Karpas-422 (cell line): ENCODE measurements around the gene GNRHR. TPM values are rescaled to one million over a fixed set of nuclear protein-coding genes. Genes with fewer than 3 reads are reported as not detected.
"Not testable (repeated sequence)": the region's sequence is repeated elsewhere in the genome, so short reads cannot be mapped to it uniquely, and the experiment has no call there.

Source experiments
- DNase-seq: peaks from one replicate; pipeline ENCODE4 v3.0.0-alpha.2; 2015
- H2AFZ ChIP-seq: fragments of 200-600 bp; sonication (generic); 2 replicates; pipeline ENCODE4 v1.6.1; 2014; ENCODE audit warnings: antibody characterized with exemption, low read length, mixed read lengths
- H3K27ac ChIP-seq: fragments of 200-600 bp; sonication (generic); 2 replicates; pipeline ENCODE4 v1.5.1; 2014; ENCODE audit warnings: mild to moderate bottlenecking, low read length, moderate library complexity
- H3K27me3 ChIP-seq: fragments of 200-600 bp; sonication (generic); 2 replicates; pipeline ENCODE4 v1.6.1; 2014; ENCODE audit warnings: low read length, mixed read lengths
- H3K36me3 ChIP-seq: fragments of 200-600 bp; sonication (generic); 2 replicates; pipeline ENCODE4 v1.6.1; 2014; ENCODE audit warnings: low read length, mixed read lengths; ENCODE audit not compliant: insufficient read depth
- H3K4me1 ChIP-seq: fragments of 200-600 bp; sonication (generic); 2 replicates; pipeline ENCODE4 v1.6.1; 2014; ENCODE audit warnings: mild to moderate bottlenecking, low read length, mixed read lengths
- H3K4me2 ChIP-seq: fragments of 200-600 bp; sonication (generic); 2 replicates; pipeline ENCODE4 v1.6.1; 2014; ENCODE audit warnings: low read length, low read depth, mild to moderate bottlenecking; ENCODE audit not compliant: poor library complexity, severe bottlenecking
- H3K4me3 ChIP-seq: fragments of 200-600 bp; sonication (generic); 2 replicates; pipeline ENCODE4 v1.5.1; 2014; ENCODE audit warnings: mild to moderate bottlenecking, antibody characterized with exemption, low read length, mixed read lengths
- H3K79me2 ChIP-seq: fragments of 200-600 bp; sonication (generic); 2 replicates; pipeline ENCODE4 v1.6.1; 2014; ENCODE audit warnings: mild to moderate bottlenecking, low read length, mixed read lengths
- H3K9ac ChIP-seq: fragments of 200-600 bp; sonication (generic); 2 replicates; pipeline ENCODE4 v1.6.0; 2014; ENCODE audit warnings: low read length
- H3K9me2 ChIP-seq: fragments of 200-600 bp; sonication (generic), shearing (Covaris generic); replicated peaks from 2 replicates; pipeline ENCODE4 v1.6.0; 2014; ENCODE audit warnings: mild to moderate bottlenecking, low read length, moderate library complexity; ENCODE audit not compliant: insufficient read depth
- H3K9me3 ChIP-seq: fragments of 300-700, 200-600 bp; sonication (generic); 2 replicates; pipeline ENCODE4 v1.6.1; 2014; ENCODE audit warnings: low read length, mixed read lengths
- H4K20me1 ChIP-seq: fragments of 200-600 bp; sonication (generic); 2 replicates; pipeline ENCODE4 v1.6.1; 2014; ENCODE audit warnings: mild to moderate bottlenecking, antibody characterized with exemption, low read length, low read depth; ENCODE audit not compliant: insufficient read depth
- total RNA-seq: library from RNA; depleted of rRNA; stranded (reverse); fragments of >200 nt; shearing (Covaris generic); gene quantifications from 2 replicates; pipeline ENCODE4 v1.2.3, GENCODE V29; 2014; ENCODE audit warnings: low replicate concordance

The GNRHR gene
- total RNA-seq, 1 experiment from 2014 or later = not detected

GRCh38 chr4:67765928-67766327 lies 11.7 kb upstream of the GNRHR start:
- DNase-seq = no peak
- no peaks in the 10 kb centered on the region for H3K9me3 ChIP-seq

GRCh38 chr4:67765401-67765800 lies 11.2 kb upstream of the GNRHR start:
- Histone ChIP-seq H3K4me3 (no peak overlapping the region), H3K4me1 (no peaks in the 10 kb centered on the region), H3K79me2 (no peaks in the 10 kb centered on the region), H3K9ac (no peak overlapping the region), H3K4me2 (no peak overlapping the region), H3K27me3 (no peaks in the 10 kb centered on the region), H2AFZ (no peak overlapping the region), H3K9me2 (no peaks in the 10 kb centered on the region), H3K27ac (no peak overlapping the region), H4K20me1 (no peaks in the 10 kb centered on the region), H3K36me3 (no peaks in the 10 kb centered on the region), H3K9me3 (no peaks in the 10 kb centered on the region)
- DNase-seq = no peak

More at GRCh38 chr4:67765928-67766327, 11.7 kb upstream of the GNRHR start:
- H4K20me1 ChIP-seq = no peaks in the 10 kb centered on the region
- no peaks in the 10 kb centered on the region for H3K4me1 ChIP-seq
- no peak overlapping the region for H3K27ac ChIP-seq
- H3K36me3 ChIP-seq = no peaks in the 10 kb centered on the region
- no peaks in the 10 kb centered on the region for H3K9me2 ChIP-seq
- H2AFZ ChIP-seq = no peak overlapping the region
- H3K27me3 ChIP-seq = no peaks in the 10 kb centered on the region
- H3K4me3 ChIP-seq = no peak overlapping the region
- H3K4me2 ChIP-seq = no peak overlapping the region
- no peaks in the 10 kb centered on the region for H3K79me2 ChIP-seq
- H3K9ac ChIP-seq = no peak overlapping the region

- H3K27me3 ChIP-seq = no peaks in the 10 kb centered on the region
Measured at GRCh38 chr4:67764183-67764582, 10.0 kb upstream of the GNRHR start.

GRCh38 chr4:67762086-67762485 lies 7.9 kb upstream of the GNRHR start:
- Histone ChIP-seq H3K4me1 (no peaks in the 10 kb centered on the region), H3K4me2 (no peak overlapping the region), H4K20me1 (no peaks in the 10 kb centered on the region), H3K36me3 (no peaks in the 10 kb centered on the region), H3K27me3 (no peaks in the 10 kb centered on the region), H2AFZ (no peak overlapping the region), H3K27ac (no peak overlapping the region), H3K4me3 (no peak overlapping the region), H3K9ac (no peak overlapping the region), H3K9me2 (no peaks in the 10 kb centered on the region), H3K9me3 (no peaks in the 10 kb centered on the region), H3K79me2 (no peaks in the 10 kb centered on the region)
- DNase-seq = no peak

More at GRCh38 chr4:67764183-67764582, 10.0 kb upstream of the GNRHR start:
- Histone ChIP-seq H4K20me1 (no peaks in the 10 kb centered on the region), H2AFZ (no peak overlapping the region), H3K4me1 (no peaks in the 10 kb centered on the region), H3K27ac (no peak overlapping the region), H3K36me3 (no peaks in the 10 kb centered on the region), H3K9me2 (no peaks in the 10 kb centered on the region), H3K4me2 (no peak overlapping the region), H3K9me3 (no peaks in the 10 kb centered on the region), H3K4me3 (no peak overlapping the region), H3K79me2 (no peaks in the 10 kb centered on the region), H3K9ac (no peak overlapping the region)
- DNase-seq = no peak

- H4K20me1 ChIP-seq, H3K9me2 ChIP-seq, DNase-seq, H3K27me3 ChIP-seq, H3K27ac ChIP-seq, H2AFZ ChIP-seq, H3K4me2 ChIP-seq, H3K79me2 ChIP-seq, H3K9me3 ChIP-seq, H3K9ac ChIP-seq, H3K4me3 ChIP-seq, H3K36me3 ChIP-seq, H3K4me1 ChIP-seq: not testable (repeated sequence)
Measured at GRCh38 chr4:67756991-67757390, 2.8 kb upstream of the GNRHR start.

- no peaks in the 10 kb centered on the region for H3K4me1 ChIP-seq
- no peaks in the 10 kb centered on the region for H3K36me3 ChIP-seq
- no peak overlapping the region for H3K4me3 ChIP-seq
- no peaks in the 10 kb centered on the region for H3K9me3 ChIP-seq
- no peak for DNase-seq
- H3K27me3 ChIP-seq = no peaks in the 10 kb centered on the region
- H2AFZ ChIP-seq = no peak overlapping the region
- H3K9me2 ChIP-seq = no peaks in the 10 kb centered on the region
- H3K9ac ChIP-seq = no peak overlapping the region
- no peaks in the 10 kb centered on the region for H4K20me1 ChIP-seq
- H3K27ac ChIP-seq = no peak overlapping the region
- H3K79me2 ChIP-seq = no peaks in the 10 kb centered on the region
- H3K4me2 ChIP-seq = no peak overlapping the region
Measured at GRCh38 chr4:67755974-67756373, 1.8 kb upstream of the GNRHR start.

GRCh38 chr4:67751260-67751659 lies 2.9 kb downstream of the GNRHR start:
- Histone ChIP-seq H3K27me3 (no peaks in the 10 kb centered on the region), H3K4me1 (peaks cover 1% of the 10 kb centered on the region; the same call in 1 of the 2 replicates), H4K20me1 (no peaks in the 10 kb centered on the region), H3K9ac (no peak overlapping the region), H3K9me2 (no peaks in the 10 kb centered on the region), H3K4me3 (no peak overlapping the region), H3K9me3 (no peaks in the 10 kb centered on the region), H3K27ac (no peak overlapping the region), H3K4me2 (no peak overlapping the region), H2AFZ (no peak overlapping the region), H3K36me3 (no peaks in the 10 kb centered on the region), H3K79me2 (no peaks in the 10 kb centered on the region)
- no peak for DNase-seq

GRCh38 chr4:67750691-67751090 lies 3.5 kb downstream of the GNRHR start:
- no peaks in the 10 kb centered on the region for H3K79me2 ChIP-seq
- H2AFZ ChIP-seq = no peak overlapping the region
- H3K27ac ChIP-seq = no peak overlapping the region
- H3K9ac ChIP-seq = no peak overlapping the region
- H3K36me3 ChIP-seq = no peaks in the 10 kb centered on the region
- no peaks in the 10 kb centered on the region for H3K9me2 ChIP-seq
- H3K4me2 ChIP-seq = no peak overlapping the region
- H3K4me1 ChIP-seq = peaks cover 2% of the 10 kb centered on the region; the same call in 1 of the 2 replicates
- H3K27me3 ChIP-seq = no peaks in the 10 kb centered on the region
- no peaks in the 10 kb centered on the region for H3K9me3 ChIP-seq
- H4K20me1 ChIP-seq = no peaks in the 10 kb centered on the region
- DNase-seq = no peak
- H3K4me3 ChIP-seq = no peak overlapping the region

GRCh38 chr4:67749286-67749685 lies 4.9 kb downstream of the GNRHR start:
- H3K9me3 ChIP-seq = no peaks in the 10 kb centered on the region
- H3K27ac ChIP-seq = no peak overlapping the region
- no peaks in the 10 kb centered on the region for H3K79me2 ChIP-seq
- no peak overlapping the region for H3K4me3 ChIP-seq
- H3K36me3 ChIP-seq = no peaks in the 10 kb centered on the region
- no peaks in the 10 kb centered on the region for H4K20me1 ChIP-seq
- H3K9ac ChIP-seq = no peak overlapping the region
- H3K4me1 ChIP-seq = peaks cover 2% of the 10 kb centered on the region; the same call in 1 of the 2 replicates
- no peak overlapping the region for H2AFZ ChIP-seq
- DNase-seq = no peak
- H3K27me3 ChIP-seq = no peaks in the 10 kb centered on the region
- H3K4me2 ChIP-seq = no peak overlapping the region
- no peaks in the 10 kb centered on the region for H3K9me2 ChIP-seq
